ENCODE results near the gene CDH2.

CDH2 gene

DNA sequence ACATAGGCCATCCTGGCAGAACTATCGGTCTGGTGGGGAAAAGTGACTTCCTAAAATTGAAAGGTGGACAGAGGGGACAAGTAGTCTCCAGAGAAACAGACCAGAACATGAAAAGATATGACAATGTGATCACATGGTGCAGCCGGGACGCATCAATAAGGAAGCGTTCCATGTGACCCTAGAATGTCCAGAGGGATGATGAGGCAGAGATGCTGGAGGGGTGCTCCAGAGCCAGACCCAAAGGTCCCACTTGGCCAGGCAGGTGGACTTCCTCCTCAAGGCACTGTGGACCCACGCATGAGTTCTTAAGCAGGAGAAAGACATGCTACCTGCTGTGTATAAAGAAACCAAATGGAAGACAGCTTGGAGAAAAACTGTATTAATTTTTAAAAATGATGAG lies 50.2 kb downstream of the CDH2 start:
- no peak for ATAC-seq

DNA sequence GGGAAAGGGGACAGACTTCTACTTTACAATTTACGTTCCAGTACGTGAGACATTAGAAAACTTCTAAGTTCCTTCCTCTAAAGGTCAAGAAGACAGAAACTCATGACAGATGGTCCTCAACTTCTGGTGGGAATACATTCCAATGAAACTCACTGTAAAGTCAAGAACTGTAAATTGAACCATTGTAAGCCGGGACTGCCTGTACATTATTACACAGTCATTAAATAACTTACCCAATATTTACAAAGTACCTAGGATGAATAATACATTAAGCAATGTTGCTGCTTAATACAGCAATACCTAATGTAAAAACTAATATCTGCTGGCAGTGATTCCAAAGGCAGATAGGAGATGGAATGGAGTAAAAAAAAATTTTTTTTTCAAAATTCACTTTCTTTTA lies 51.9 kb downstream of the CDH2 start:
- ATAC-seq, result no peak

- no peak for ATAC-seq
Measured at GRCh38 chr18:28124131-28125029, 52.5 kb downstream of the CDH2 start.

DNA sequence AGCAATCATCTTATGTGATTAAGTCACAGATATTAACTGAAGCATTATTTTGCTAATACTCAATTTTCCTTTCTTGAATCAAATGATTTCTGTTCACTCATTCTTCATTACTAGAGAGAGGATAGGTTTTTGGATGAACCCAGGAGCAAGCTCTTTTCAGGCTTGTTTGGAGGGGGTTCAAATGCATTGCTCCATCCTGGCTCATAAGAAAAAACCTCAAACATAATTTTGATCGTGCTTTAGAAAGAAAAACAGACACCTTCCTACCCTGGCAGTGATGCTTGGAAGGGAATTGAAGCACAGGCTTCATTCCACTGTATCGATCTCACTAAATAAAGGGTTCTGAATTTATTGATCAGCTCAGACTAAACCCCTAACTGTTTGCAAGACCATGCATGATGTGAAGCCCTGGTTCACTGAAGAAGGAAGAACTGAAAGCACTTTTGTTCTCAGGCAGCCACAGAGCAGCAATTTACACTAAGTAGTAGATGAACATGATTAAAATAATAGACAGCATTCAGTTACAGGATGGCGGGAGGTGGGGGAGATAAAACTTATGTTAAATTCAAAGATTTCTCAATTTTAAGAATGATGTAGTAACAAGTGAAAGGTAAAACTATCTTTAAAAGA lies 53.4 kb downstream of the CDH2 start:
- ATAC-seq, result no peak

- ATAC-seq, result no peak
Measured at GRCh38 chr18:28120828-28121515, 56.0 kb downstream of the CDH2 start.

DNA sequence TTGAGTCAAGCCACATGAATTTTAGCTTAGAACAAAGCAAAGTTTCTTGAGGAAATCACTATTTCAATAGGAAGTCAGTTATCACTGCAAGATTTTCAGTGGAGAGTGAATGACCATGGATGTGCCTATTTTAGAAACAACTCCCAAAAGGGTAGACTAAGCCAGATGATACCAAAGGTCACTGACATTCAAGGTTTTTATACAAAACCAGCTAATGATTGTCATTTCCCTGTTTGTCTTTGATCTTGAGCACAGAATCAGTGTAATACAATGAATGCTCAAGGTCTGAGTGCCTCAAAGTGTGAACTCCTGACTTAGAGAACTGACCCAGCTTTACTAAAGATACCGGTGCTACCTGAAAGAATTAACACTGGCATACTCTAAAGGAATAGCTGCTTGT lies 60.5 kb downstream of the CDH2 start:
- ATAC-seq, result no peak

DNA sequence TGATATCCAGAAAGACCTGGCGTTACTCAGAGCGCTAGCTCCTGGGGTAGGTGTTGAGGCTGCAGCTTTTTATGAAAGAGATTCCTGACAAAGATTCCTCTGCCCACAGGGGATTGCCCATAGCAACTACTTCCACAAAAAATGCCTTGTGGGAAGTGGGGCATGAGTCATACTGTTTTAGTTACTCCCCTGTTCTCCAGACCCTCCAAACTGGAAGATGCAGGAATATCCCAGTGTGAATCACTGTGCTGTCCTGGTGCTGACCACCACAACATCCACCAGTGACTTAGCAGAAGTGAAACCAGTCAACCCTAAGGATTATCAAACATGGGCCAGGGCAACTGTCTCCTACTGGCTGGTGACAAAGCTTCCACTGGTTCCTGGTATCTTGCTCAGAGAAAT lies 61.8 kb downstream of the CDH2 start:
- ATAC-seq, result no peak

- no peak for ATAC-seq
Measured at GRCh38 chr18:28114472-28114871, 62.5 kb downstream of the CDH2 start.

- no peak for ATAC-seq
Measured at GRCh38 chr18:28113271-28114029, 63.5 kb downstream of the CDH2 start.

GRCh38 chr18:28112056-28112470 lies 64.9 kb downstream of the CDH2 start:
- no peak for ATAC-seq

- ATAC-seq, result no peak
Measured at GRCh38 chr18:28110924-28111323, 66.0 kb downstream of the CDH2 start.

DNA sequence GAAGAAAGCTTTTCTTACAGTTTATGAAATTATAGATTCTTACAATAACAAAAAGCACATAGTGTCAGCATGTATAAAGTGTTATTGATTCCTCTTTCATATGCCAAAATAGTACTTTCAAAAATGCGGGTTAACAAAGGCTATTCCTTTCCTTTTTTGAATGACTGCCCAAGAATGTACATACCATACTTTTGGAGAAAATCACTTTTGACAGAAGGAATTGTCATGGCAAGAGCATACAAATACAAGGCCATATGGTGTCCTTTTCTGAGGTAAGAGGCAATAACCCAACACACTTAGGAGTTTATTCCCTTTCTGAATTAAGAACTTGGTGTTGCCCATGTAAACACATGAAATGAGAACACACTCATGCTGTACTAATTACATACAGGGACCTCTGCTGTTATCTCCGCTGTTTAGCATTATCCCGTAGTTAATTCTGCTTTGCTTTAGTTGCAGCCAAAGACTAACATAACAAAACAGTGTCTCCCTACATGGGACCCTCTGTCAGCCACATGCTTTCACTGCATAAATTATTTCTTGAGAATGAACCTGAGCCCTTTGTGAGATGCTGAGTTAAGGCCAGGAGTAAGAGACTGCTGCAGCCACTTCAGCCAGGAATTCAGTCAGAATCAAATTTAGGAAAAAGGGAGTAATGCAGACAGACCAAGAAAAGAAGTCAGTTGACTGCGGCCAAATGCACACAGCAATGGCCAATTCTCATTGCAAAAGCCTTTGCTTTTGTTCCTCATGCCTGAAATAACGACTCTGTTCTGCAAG lies 67.0 kb downstream of the CDH2 start:
- no peak for ATAC-seq

- no peak for ATAC-seq
Measured at GRCh38 chr18:28108814-28109213, 68.1 kb downstream of the CDH2 start.

- ATAC-seq, result no peak
Measured at GRCh38 chr18:28108254-28108653, 68.7 kb downstream of the CDH2 start.

DNA sequence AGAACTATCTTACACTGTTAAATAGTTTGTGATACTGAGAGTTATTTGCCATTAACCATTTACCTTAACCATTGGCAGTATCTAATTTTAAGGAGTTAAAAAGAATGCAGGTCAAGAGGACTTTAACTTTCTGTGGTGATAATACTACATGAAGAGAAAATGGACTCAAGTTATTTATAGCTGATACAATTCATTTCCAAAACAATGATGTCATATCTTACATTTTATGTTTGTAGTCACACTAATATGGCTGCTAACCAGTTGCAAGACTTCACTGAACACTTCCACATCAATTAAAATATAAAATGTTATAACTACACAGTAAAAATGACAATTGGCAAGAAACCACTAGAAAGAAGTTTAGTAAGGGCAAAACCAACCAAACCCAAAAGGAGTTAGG lies 77.7 kb downstream of the CDH2 start:
- no peak for ATAC-seq

DNA sequence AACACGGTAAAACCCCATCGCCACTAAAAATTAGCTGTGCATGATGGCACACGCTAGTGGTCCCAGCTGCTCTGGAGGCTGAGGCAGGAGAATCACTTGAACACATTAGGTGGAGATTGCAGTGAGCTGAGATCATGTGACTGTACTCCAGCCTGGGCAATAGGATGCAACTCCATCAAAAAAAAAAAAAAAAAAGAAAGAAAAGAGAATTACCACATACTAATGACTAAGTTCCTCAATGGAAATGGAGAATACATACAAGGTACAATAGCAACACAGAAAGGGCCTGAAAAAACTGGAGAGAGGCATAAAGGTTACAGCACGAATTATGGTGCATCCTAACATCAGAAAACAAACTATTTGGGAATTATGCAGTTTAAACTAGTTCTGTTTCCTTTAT lies 81.3 kb downstream of the CDH2 start:
- no peak for ATAC-seq

- no peak for ATAC-seq
Measured at GRCh38 chr18:28095041-28095440, 81.9 kb downstream of the CDH2 start.

DNA sequence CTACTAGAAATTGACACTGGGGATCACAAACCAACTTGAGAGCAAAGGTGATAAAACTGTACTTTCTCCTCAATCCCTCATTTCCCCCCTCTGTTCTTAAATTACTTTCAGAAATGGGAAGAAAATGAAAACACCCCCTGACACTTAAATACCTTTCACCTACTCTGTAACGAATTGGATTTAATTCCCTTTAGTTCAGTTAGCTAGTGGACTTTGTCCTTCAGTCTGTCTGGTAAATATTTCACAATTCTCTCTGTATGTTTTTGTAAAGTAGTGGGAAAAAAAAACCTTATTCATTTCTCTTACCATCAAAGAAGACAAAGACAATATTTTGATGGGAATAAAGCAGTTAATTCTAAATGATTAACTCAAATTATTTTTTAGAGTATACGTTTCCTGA lies 85.7 kb downstream of the CDH2 start:
- ATAC-seq, result no peak

DNA sequence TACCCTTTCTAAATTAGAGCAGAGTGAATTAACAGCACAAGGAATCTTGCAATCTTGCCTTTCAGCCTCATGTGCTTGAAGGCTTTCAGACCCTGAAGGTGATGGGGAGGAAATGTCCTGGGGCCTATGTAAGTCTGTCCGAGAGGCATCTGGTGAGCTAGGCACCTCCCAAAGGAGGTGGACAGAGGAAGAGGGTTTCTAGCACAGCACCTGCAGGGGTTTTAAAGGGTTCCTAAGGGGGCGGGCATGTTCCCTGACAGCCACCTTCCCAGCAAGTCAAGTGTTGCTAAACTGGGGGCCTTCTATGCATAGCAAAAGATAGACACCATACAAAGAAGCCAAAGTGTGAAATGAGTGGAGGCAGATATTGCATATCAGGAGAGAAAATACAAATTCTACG lies 88.5 kb downstream of the CDH2 start:
- ATAC-seq, result no peak

DNA sequence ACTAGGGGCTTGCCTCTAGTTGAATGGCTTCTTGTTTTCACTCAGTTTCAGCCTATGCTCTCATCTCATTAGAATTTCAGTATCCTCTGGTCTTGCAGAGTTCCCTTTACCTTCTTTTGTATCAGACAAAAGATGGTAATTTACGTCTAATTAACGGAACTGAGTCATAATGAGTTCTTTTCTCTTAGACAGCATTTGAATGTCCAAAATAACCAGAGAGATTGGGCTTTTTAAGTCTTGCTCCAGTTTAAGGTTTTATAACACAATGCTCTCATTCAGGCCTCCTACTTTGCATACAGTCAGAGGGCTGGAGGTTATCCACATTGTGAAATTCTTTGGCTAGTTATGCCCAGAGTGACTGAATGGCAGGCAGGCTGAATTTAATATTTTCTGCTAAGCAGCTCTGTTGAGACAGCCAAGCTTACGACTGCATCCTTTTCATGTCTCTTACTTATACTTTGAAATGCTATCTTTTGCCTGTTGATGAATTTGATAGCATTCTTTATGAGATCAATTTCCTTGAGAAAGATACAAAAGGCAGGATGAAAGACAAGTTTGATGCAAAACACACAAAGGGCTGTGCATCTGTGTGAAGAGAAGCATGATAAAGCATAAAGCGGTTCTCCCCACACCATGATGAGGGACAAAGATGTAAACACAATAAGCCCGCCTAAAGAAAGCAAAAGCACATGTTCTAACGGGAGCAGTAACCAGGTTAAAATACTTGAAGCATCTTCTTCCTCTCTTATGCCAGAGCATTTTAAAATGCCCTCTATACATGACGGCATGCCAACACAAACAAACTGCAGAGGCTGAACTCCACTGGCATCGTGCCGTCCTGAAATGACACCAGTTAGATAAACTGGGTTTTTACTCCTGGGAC lies 90.0 kb downstream of the CDH2 start:
- no peak for ATAC-seq

GRCh38 chr18:28081516-28081915 lies 95.4 kb downstream of the CDH2 start:
- ATAC-seq, result no peak
